Neuronal stem cell (in vitro differentiated cells): Measurements from ENCODE around the gene EEF2.
"Not testable (repeated sequence)": the region's sequence is repeated elsewhere in the genome, so short reads cannot be mapped to it uniquely, and the experiment has no call there.

ENCODE experiments used
- DNase-seq: peaks from one replicate; pipeline ENCODE4 v3.0.0-alpha.2; 2013; ENCODE audit warnings: low spot score
- H2AFZ ChIP-seq: one replicate; pipeline ENCODE4 v1.6.1; 2013; ENCODE audit warnings: mild to moderate bottlenecking, low read length, inconsistent platforms
- H2AK5ac ChIP-seq: 2 replicates; pipeline ENCODE4 v1.6.1; 2013; ENCODE audit warnings: low read depth, mild to moderate bottlenecking, inconsistent platforms, low read length, moderate library complexity, mixed read lengths
- H2BK120ac ChIP-seq: 2 replicates; pipeline ENCODE4 v1.6.1; 2013; ENCODE audit warnings: low read depth, mild to moderate bottlenecking, inconsistent platforms, low read length, moderate library complexity, mixed read lengths
- H2BK12ac ChIP-seq: one replicate; pipeline ENCODE4 v1.6.1; 2013; ENCODE audit warnings: low read length, inconsistent platforms
- H2BK15ac ChIP-seq: 2 replicates; pipeline ENCODE4 v1.6.1; 2013; ENCODE audit warnings: mild to moderate bottlenecking, low read length, inconsistent platforms, mixed read lengths
- H2BK5ac ChIP-seq: one replicate; pipeline ENCODE4 v1.6.1; 2013; ENCODE audit warnings: inconsistent platforms, mild to moderate bottlenecking, low read length, moderate library complexity
- H3K14ac ChIP-seq: one replicate; pipeline ENCODE4 v1.6.1; 2013; ENCODE audit warnings: low read length, inconsistent platforms
- H3K18ac ChIP-seq: 2 replicates; pipeline ENCODE4 v1.6.1; 2013; ENCODE audit warnings: low read length, inconsistent platforms
- H3K23ac ChIP-seq: 2 replicates; pipeline ENCODE4 v1.6.1; 2013; ENCODE audit warnings: low read depth, mild to moderate bottlenecking, mixed read lengths, low read length, inconsistent platforms; ENCODE audit not compliant: poor library complexity
- H3K27ac ChIP-seq: replicated peaks from 3 replicates; pipeline ENCODE4 v1.5.1; 2013; ENCODE audit warnings: low read length, inconsistent platforms
- H3K27me3 ChIP-seq, 3 experiments: 2 replicates each; pipeline ENCODE4 v1.6.1; 2013; ENCODE audit warnings: low read length in 3 of 3, mild to moderate bottlenecking in 2 of 3, inconsistent platforms in 1 of 3, low read depth in 1 of 3, mixed read lengths in 1 of 3, moderate library complexity in 1 of 3; ENCODE audit not compliant: control insufficient read depth in 3 of 3, insufficient read depth in 3 of 3
- H3K36me3 ChIP-seq, 2 donors: replicated peaks in 1 of 2; 2 replicates each; pipeline ENCODE4 v1.6.1; 2013; ENCODE audit warnings: low read length in 2 of 2; ENCODE audit not compliant: control insufficient read depth in 2 of 2, insufficient read depth in 2 of 2
- H3K4ac ChIP-seq: 2 replicates; pipeline ENCODE4 v1.6.1; 2013; ENCODE audit warnings: inconsistent platforms, mild to moderate bottlenecking, low read length, moderate library complexity
- H3K4me1 ChIP-seq, 2 donors: 1 replicate in 1 of 2; 2 replicates in 1 of 2; pipeline ENCODE4 v1.6.1; 2013; ENCODE audit warnings: low read length in 2 of 2, low read depth in 1 of 2; ENCODE audit not compliant: control insufficient read depth in 2 of 2, insufficient read depth in 1 of 2
- H3K4me2 ChIP-seq: one replicate; pipeline ENCODE4 v1.6.1; 2013; ENCODE audit warnings: mild to moderate bottlenecking, low read length, inconsistent platforms; ENCODE audit not compliant: insufficient read depth, poor library complexity, severe bottlenecking
- H3K4me3 ChIP-seq, 2 donors: 2 replicates each; pipeline ENCODE4 v1.5.1; 2013; ENCODE audit warnings: low read length in 2 of 2, mild to moderate bottlenecking in 2 of 2, inconsistent platforms in 1 of 2, moderate library complexity in 1 of 2
- H3K79me1 ChIP-seq: one replicate; pipeline ENCODE4 v1.6.1; 2013; ENCODE audit warnings: low read depth, mild to moderate bottlenecking, inconsistent platforms, low read length, moderate library complexity
- H3K9ac ChIP-seq: one replicate; pipeline ENCODE4 v1.6.1; 2013; ENCODE audit warnings: mild to moderate bottlenecking, low read depth, low read length, inconsistent platforms; ENCODE audit not compliant: poor library complexity
- H3K9me3 ChIP-seq, 2 donors: replicated peaks in 1 of 2; 2 replicates each; pipeline versions ENCODE3 to v1.6.1; 2013; ENCODE audit warnings: low read length in 2 of 2, mild to moderate bottlenecking in 2 of 2, inconsistent platforms in 1 of 2, low read depth in 1 of 2, mixed read lengths in 1 of 2, moderate library complexity in 1 of 2; ENCODE audit not compliant: control insufficient read depth in 2 of 2, insufficient read depth in 1 of 2
- H4K8ac ChIP-seq: one replicate; pipeline ENCODE4 v1.6.1; 2013; ENCODE audit warnings: low read depth, mild to moderate bottlenecking, inconsistent platforms, low read length, moderate library complexity
- H4K91ac ChIP-seq: one replicate; pipeline ENCODE4 v1.6.1; 2013; ENCODE audit warnings: low read length, low read depth, mild to moderate bottlenecking, inconsistent platforms; ENCODE audit not compliant: poor library complexity
- WGBS, 2 donors: extraction: QIAGEN DNeasy Blood & Tissue Kit; methylation state at CpG; one replicate each; pipeline ENCODE4 v1.1.7; 2013; ENCODE audit warnings: missing lambda C conversion rate in 2 of 2, mixed read lengths in 1 of 2; ENCODE audit not compliant: insufficient read length in 2 of 2, insufficient replicate concordance in 1 of 2; ENCODE audit errors: extremely low coverage in 2 of 2; 5-methylcytosine and 5-hydroxymethylcytosine counted together

EEF2 gene

GRCh38 chr19:3949294-3949693, 36.0 kb downstream of the EEF2 start:
- Histone ChIP-seq H3K14ac (peak overlapping the region; percentile 56), H3K36me3 (no peaks in the 10 kb centered on the region), H3K4ac (no peak overlapping the region), H2BK15ac (no peak overlapping the region), H3K23ac (peak overlapping the region; percentile 43), H3K79me1 (peaks cover 2% of the 10 kb centered on the region), H2BK120ac (no peak overlapping the region), H3K4me3 (no peak overlapping the region), H3K27ac (no peak overlapping the region), H3K4me2 (no peak overlapping the region), H3K4me1 (peaks cover 3 to 9% of the 10 kb centered on the region in 2 donors), H3K18ac (no peak overlapping the region), H2BK5ac (no peak overlapping the region), H4K91ac (no peak overlapping the region), H4K8ac (no peak overlapping the region), H2AFZ (no peak overlapping the region), H3K9me3 (no peaks in the 10 kb centered on the region), H3K27me3 (no peaks in the 10 kb centered on the region), H2BK12ac (no peak overlapping the region), H2AK5ac (no peak overlapping the region), H3K9ac (no peak overlapping the region)
- no CpG with 5 or more reads among the region's 11 CpGs for WGBS, 2 donors
- DNase-seq = no peak

GRCh38 chr19:3947316-3947933, 37.8 kb downstream of the EEF2 start:
- H3K27ac ChIP-seq, H3K18ac ChIP-seq, H2BK5ac ChIP-seq, H3K4me3 ChIP-seq, H3K79me1 ChIP-seq, H3K27me3 ChIP-seq, DNase-seq, H3K4me1 ChIP-seq, H3K23ac ChIP-seq, H2BK120ac ChIP-seq, H2BK15ac ChIP-seq, H3K14ac ChIP-seq, H3K4ac ChIP-seq, H4K91ac ChIP-seq, H4K8ac ChIP-seq, H3K4me2 ChIP-seq, H3K9me3 ChIP-seq, H3K36me3 ChIP-seq, H2BK12ac ChIP-seq, H2AFZ ChIP-seq, H3K9ac ChIP-seq: not testable (repeated sequence)
- no CpG with 5 or more reads among the region's 15 CpGs for WGBS, 2 donors
- peak overlapping the region; percentile 37 for H2AK5ac ChIP-seq

- no peak overlapping the region for H3K23ac ChIP-seq
- no peak overlapping the region for H2BK5ac ChIP-seq
- no peaks in the 10 kb centered on the region for H3K27me3 ChIP-seq
- H3K9me3 ChIP-seq = no peaks in the 10 kb centered on the region
- no CpG with 5 or more reads among the region's 2 CpGs for WGBS, 2 donors
- H2AK5ac ChIP-seq = no peak overlapping the region
- peak overlapping the region; percentile 1 for H4K8ac ChIP-seq
- H3K14ac ChIP-seq = no peak overlapping the region
- no peak overlapping the region for H3K4me2 ChIP-seq
- no peak overlapping the region for H2BK15ac ChIP-seq
- no peak overlapping the region for H2BK120ac ChIP-seq
- H3K4me3 ChIP-seq = no peak overlapping the region
- no peak overlapping the region for H3K9ac ChIP-seq
- H2AFZ ChIP-seq = no peak overlapping the region
- no peak overlapping the region for H3K27ac ChIP-seq
- no peak overlapping the region for H3K18ac ChIP-seq
- H3K4me1 ChIP-seq = peaks cover 0 to 1% of the 10 kb centered on the region in 2 donors
- H4K91ac ChIP-seq = no peak overlapping the region
- H3K36me3 ChIP-seq = no peaks in the 10 kb centered on the region
- DNase-seq = no peak
- H2BK12ac ChIP-seq = no peak overlapping the region
- H3K4ac ChIP-seq = no peak overlapping the region
- H3K79me1 ChIP-seq = no peaks in the 10 kb centered on the region
These were observed 39.4 kb downstream of the EEF2 start for GRCh38 chr19:3945838-3946237.

- no peak overlapping the region for H3K4ac ChIP-seq
- H2BK15ac ChIP-seq = no peak overlapping the region
- H2BK12ac ChIP-seq = no peak overlapping the region
- no CpG with 5 or more reads among the region's 11 CpGs for WGBS, 2 donors
- no peak overlapping the region for H3K27ac ChIP-seq
- H3K4me2 ChIP-seq = no peak overlapping the region
- H2AK5ac ChIP-seq = no peak overlapping the region
- H3K23ac ChIP-seq = no peak overlapping the region
- H4K91ac ChIP-seq = no peak overlapping the region
- H3K27me3 ChIP-seq = no peaks in the 10 kb centered on the region
- no peak overlapping the region for H3K14ac ChIP-seq
- no peaks in the 10 kb centered on the region for H3K36me3 ChIP-seq
- H3K4me3 ChIP-seq = no peak overlapping the region
- no peak overlapping the region for H2BK120ac ChIP-seq
- H3K4me1 ChIP-seq = no peaks in the 10 kb centered on the region
- H4K8ac ChIP-seq = no peak overlapping the region
- H2BK5ac ChIP-seq = no peak overlapping the region
- H3K18ac ChIP-seq = no peak overlapping the region
- H3K79me1 ChIP-seq = no peaks in the 10 kb centered on the region
- DNase-seq = no peak
- H3K9ac ChIP-seq = no peak overlapping the region
- H2AFZ ChIP-seq = no peak overlapping the region
- H3K9me3 ChIP-seq = no peaks in the 10 kb centered on the region
These were observed 41.1 kb downstream of the EEF2 start for GRCh38 chr19:3944018-3944721.
